LNCaP clone FGC (cell line): Measurements from ENCODE around the gene NAB2.

Experiments
- DNase-seq: peaks from one replicate; pipeline ENCODE4 v3.0.0-alpha.2; 2011; ENCODE audit warnings: low read depth
- H3K4me3 ChIP-seq: 2 replicates; pipeline ENCODE4 v1.5.1; 2011; ENCODE audit warnings: mild to moderate bottlenecking, low read depth, low read length, control low read depth
- TF ChIP-seq, protein P1 (sequence below): IDR thresholded peaks from 2 replicates; pipeline ENCODE4 v1.5.1; 2012; ENCODE audit warnings: mild to moderate bottlenecking; ENCODE audit not compliant: control insufficient read depth, insufficient read depth; ENCODE audit errors: extremely low read depth

NAB2 gene

DNA sequence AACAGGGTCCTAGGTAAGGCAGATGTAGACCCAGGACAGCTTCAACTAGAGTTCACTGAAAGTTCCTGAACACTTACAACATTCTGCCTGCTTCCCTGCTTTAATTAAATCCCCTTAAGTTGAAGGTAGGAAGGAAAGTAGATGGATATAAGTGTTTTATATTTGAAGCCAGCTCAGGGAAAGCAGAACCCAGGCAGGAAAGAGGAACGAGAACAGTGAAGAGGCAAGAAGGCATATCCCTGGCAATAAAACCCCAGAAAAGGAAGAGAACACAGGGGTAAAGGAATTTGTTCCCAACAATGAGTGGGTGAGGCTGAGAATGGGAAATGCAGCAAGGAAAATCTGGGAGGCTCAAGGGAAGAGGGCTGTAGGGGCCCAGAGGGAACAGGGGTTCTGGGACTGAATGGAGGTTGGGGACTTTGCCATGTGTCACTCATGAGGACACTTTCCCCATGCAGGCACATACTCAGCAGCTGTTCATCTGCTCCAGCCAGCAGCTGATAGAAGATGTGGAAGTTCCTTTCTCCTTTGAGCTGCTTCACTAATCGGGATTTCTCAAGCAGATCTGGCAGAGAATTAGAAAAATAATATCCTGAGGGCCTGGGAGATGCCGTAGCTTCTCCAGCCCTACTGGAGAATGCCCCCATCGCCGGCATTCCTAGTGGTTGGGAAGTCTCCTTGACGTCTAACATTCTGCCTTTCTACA is 42.7 kb upstream of the NAB2 start:
- no peak for DNase-seq
- H3K4me3 ChIP-seq: no peak overlapping the region
- TF ChIP-seq, protein P1, sequence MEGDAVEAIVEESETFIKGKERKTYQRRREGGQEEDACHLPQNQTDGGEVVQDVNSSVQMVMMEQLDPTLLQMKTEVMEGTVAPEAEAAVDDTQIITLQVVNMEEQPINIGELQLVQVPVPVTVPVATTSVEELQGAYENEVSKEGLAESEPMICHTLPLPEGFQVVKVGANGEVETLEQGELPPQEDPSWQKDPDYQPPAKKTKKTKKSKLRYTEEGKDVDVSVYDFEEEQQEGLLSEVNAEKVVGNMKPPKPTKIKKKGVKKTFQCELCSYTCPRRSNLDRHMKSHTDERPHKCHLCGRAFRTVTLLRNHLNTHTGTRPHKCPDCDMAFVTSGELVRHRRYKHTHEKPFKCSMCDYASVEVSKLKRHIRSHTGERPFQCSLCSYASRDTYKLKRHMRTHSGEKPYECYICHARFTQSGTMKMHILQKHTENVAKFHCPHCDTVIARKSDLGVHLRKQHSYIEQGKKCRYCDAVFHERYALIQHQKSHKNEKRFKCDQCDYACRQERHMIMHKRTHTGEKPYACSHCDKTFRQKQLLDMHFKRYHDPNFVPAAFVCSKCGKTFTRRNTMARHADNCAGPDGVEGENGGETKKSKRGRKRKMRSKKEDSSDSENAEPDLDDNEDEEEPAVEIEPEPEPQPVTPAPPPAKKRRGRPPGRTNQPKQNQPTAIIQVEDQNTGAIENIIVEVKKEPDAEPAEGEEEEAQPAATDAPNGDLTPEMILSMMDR: no peak

DNA sequence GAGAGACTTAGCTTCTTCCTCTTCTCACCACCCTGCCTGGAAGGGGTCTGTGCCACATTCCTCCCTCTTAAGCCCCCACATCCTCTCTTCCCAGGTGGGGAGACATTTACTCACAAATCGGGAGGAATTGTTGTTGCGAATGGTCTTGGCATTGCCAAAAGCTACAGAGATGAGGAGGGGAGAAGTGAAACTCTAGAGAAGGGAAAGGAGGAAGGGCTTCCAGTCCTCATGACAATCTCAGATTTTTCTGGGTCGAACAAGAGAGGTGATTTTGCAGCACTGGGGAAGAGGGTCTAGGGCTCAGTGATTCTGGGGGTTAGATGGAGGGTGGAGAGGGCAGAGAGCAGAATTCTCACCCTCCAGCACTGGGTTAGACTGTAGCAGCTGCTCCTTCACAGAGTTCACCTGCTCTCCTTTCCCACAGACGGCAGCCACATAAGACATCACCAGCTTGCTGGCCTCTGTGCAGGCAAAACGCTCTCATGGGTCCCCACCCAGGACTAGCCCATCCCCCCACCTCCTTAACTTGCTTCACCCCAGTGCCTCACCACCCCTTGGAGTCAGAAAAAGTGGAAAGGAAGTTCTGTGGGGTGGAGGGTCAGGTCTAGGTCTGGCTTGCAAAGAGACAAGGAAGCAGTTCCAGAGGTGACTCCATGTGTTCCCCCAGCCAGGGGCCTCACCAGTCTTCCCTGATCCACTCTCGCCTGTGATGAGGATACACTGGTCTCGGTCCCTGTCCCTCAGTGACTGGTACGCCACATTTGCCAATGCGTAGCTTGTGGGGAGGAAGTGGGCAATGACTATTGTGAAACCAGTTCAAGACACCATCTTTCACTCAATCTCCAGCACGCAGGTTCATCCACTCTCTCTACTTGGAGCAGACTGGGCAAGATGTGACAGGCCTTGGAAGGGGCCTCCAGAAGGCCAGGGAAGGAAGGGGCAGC is 41.7 kb upstream of the NAB2 start:
- TF ChIP-seq, protein P1: no peak
- no peak overlapping the region for H3K4me3 ChIP-seq
- DNase-seq: no peak

DNA sequence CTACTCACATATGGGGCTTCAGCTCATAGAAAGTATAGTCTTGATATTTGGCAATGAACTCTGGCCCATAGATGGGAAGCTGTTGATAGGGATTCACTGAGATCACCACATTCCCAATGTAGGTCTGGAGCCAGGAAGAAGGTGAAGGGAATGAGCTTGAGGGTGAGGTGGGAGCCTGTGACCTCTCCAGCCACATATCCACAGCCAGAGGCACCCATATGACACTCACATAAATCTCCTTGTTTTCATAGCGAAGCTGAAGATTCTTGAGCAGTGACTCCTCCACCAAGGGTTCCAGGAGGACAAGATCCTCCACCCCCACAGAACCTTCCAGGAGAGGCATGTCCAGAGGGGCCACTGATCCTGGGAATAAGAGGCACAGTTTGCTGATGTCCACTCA is 40.9 kb upstream of the NAB2 start:
- TF ChIP-seq, protein P1: no peak
- no peak for DNase-seq
- H3K4me3 ChIP-seq: no peak overlapping the region

DNA sequence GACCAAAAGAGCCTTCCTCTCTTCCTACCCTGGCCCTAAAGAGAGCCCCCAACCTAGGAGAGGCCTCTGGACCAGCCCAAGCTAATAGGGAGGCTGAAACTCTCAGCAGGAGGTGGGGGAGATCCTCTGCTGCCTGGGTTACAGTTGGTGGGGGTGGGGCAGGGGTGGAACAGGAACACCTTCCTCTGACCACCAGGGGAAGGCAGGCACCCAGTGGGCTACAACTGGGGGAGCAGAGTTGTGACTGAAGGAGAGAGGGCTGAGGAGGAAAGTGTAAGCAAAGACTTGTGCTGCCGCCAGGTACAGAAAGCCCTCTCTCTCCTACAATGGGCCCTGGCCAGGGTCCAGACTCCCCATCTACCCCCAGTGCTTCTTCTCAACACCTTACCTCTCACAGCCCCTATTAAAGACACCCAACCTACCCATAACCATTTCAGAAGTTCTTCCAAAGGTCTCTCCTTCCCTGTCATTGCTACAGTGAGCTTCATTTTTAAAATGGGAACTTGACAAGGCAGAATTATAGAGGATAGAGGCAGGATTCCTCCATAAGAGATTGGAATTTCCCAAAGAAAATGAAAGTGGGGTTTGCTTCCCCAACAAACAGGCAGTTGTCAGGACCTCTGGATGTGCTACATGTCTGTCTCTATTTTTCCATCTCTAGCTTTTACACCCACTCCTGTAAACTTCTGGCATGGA is 40.3 kb upstream of the NAB2 start:
- no peak for DNase-seq
- H3K4me3 ChIP-seq: no peak overlapping the region

DNA sequence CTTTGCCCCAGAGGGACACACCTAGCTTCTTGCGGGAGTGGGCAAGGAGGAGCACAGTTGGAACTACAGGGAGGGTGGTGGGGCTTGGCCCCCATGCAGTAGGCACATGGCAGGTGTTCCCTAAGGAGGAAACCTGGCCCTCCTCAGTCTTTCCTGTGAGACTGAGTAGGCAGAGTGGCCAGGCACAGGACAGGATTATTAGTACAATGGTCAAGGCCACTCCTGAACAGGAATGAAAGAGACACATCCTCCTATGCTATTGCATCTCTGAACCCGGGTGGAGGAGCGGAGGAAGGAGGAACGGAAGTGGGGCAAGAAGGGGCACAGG is 39.8 kb upstream of the NAB2 start:
- TF ChIP-seq, protein P1: no peak
- no peak for DNase-seq
- no peak overlapping the region for H3K4me3 ChIP-seq

More for the DNA sequence above, 40.3 kb upstream of the NAB2 start:
- TF ChIP-seq, protein P1: no peak

DNA sequence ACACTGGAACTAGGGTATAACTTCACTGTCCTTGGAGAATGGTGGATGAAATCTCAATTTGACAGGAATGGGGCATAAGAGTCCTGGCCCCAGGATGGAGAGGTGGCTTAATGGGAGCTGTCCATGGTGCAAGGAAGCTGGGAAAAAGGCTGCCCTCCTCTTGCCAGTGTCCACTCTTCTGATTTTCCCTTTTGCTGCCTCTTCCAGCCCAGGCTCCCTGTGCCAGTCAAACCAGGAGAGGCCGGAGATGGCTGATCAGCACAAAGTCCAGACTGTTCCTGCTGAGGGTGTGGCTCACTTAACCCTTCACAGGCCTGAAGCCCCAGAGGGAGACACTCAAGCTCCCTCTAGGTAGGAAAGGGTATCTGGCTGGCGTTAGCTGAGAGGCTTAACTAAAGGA is 39.0 kb upstream of the NAB2 start, which contains the start of gene MYO1A:
TSS of gene MYO1A (minus strand) at position 240 of the 400 bp plus-strand sequence. CDS start 1,806 bp downstream, outside the sequence.
- DNase-seq: no peak
- TF ChIP-seq, protein P1: no peak
- no peak within 1 kb of the TSS for H3K4me3 ChIP-seq
